GDM1 (cell line): ENCODE measurements around the gene CCNYL1.

Experiments used
- DNase-seq: peaks from one replicate; lab custom pipeline; 2025; lab: John Stamatoyannopoulos, UW

Gene CCNYL1

DNA sequence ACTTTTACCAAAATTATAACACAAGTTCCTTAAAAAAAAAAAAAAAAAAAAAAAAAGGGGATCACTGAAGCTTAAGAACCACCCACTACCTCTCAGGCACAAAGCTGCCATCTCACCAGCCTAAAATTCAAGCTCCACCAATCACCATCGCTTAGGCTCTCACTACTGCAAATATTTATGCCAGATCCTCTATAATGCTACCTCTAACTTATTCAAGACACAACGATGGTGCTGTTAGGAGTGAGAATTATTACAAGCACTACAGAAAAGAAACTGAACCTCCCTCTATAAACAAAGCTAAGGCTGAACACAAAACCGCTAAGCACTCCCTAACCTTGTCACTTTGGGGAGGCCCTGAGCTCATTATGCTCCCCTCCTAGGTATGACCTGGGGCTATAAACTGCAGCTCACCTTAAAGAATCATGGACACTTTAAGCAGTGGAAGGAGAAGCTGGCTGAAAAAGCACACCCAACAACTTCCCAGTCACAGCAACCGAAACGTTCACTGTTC is 54.7 kb downstream of the CCNYL1 start:
- DNase-seq: no peak

GRCh38 chr2:207766697-207767460 is 55.4 kb downstream of the CCNYL1 start:
- no peak for DNase-seq

- no peak for DNase-seq
Observed at GRCh38 chr2:207767461-207768167, 56.2 kb downstream of the CCNYL1 start.

DNA sequence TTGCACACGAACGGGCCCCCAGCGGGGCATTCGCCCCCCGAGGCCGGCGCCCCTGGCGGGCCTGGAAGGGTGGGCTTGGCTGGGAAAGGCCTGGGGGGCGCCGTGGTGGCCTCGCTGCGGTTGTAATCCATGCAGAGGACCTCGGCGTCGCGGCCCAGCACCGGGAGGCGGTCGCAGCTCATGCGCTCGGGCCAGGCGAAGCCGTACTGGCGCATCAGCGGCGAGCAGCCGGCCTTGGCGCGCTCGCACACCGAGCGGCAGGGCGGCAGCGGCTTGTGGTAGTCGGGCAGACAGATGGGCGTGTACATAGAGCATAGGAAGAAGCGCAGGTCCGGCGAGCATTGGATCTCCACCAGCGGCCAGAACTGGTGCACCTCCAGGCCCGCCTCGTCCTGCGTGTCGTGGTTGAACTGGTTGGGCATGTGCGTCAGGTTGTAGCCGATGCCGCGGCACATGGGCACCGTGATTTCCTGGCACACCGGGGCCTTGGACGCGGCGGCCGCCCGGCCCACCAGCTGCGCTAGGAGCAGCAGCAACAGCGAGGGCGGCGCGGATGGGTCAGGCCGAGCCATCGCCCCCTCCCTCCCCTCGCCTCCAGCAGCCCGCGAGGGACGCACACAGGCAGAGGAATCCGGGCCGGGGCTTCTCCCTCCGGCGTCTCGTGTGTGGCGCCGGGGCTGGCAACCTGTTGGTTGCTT is 56.9 kb downstream of the CCNYL1 start:
- DNase-seq: no peak

DNA sequence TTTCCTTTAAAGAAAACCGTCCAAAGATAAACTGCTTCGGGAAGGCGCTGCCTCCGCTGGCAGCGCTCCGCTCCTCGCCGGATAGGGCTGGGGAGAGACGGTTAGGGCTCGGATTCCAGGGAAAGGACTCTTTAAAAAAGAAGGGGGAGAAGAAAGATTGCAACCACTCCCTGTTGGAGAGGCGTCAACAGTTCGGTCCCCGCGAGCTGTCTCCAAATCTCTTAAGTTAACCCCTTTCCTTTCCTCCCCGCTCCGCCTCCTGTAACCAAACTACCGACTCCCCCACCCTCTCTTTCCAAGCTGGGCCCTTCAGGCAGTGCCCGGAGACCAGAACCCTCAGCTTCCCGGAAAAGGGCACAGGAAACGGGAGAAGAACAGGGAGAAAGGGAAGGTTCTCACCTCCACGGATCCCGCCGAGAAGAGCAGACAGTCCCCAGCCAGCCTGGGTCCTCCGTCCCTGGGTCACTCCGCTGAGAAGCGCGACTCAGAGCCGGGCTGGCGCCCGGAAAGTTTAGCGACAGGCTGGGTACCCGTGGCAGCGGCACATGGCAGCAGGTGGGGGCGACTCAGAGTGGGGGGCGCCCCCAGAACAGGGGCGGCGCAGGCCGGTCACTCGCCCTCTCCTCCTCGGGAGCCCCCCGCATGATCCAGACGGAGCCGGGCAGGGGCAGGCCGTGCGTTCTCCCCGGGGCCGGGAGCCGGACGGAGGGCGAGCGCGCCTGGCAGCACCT is 57.6 kb downstream of the CCNYL1 start:
- no peak for DNase-seq

DNA sequence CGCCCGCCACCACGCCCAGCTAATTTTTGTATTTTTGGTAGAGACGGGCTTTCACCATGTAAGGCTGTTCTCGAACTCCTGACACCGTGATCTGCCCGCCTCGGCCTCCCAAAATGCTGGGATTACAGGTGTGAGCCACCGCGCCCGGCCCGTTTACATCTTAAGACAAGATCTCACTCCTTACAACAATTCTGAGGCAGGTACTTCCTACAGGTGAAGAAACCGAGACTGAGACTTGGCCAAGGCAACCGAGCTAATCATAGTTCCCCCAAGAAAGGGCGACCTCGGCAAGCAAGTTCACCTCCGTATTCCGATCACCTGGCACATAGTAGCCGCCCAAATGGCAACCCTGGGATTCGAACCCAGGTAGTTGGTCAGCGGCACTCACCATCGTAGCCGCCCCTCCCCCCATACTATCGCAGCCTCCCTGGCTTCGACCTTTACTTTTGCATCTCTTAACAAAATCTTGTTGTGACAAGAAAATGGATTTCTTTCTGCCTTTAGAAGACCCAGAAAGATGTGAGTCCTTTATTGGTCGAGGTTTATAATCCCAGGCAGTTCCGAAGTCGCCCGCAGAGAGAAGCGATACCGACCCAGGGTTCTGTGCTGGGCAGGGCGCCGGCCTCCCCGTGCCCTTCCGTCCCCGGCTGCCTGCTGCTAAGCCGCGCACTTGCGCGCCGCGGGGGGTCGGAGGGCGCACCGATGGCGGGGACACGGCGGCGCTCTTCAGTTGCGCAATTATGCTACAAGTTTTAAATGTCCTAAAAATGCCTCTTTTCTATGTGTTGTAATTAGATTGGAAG is 59.4 kb downstream of the CCNYL1 start:
- no peak for DNase-seq

DNA sequence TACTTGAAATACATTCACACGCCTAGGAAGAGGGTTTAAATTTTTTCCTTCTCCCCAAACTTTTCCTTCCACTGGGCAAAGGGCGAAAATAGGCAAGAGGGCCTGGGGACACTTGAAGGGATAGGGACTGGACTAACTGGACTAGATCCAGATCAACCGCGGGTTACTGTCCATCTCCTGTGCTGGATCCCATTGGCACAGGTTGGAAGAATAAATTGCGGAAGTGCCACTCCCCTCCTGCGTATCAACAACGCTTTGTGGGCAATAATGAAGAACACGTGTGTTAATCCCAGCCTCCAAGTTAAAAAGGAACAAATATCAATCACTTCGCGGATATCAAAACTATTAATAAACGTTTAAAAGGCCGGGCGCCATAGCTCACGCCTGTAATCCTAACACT is 60.0 kb downstream of the CCNYL1 start:
- DNase-seq: no peak

DNA sequence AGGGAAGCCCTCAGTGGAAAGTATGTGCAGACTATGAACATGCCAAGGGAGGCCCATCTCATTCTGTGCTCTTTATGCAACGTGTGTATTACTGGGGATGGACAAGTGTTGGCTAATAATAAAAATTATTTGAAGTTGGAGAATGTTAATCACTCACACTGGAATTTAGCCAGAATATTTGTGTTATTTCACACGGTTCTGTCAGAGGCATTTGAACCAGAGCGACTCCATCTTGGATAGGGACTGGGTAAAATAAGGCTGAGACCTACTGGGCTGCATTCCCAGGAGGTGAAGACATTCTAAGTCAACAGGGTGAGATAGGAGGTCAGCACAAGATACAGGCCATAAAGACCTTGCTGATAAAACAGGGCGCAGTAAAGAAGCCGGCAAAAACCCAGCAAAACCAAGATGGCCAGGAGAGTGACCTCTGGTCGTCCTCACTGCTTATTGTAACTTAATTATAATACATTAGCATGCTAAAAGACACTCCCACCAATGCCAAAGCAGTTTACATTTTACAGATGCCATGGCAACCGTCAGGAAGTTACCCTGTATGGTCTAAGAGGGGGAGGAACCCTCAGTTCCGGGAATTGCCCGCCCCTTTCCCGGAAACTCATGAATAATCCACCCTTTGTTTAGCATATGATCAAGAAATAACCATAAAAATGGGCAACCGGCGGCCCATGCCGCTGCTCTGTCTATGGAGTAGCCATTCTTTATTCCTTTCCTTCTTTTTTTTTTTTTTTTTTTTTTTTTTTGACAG is 60.8 kb downstream of the CCNYL1 start:
- no peak for DNase-seq

- no peak for DNase-seq
Observed at GRCh38 chr2:207772844-207773205, 61.4 kb downstream of the CCNYL1 start.

DNA sequence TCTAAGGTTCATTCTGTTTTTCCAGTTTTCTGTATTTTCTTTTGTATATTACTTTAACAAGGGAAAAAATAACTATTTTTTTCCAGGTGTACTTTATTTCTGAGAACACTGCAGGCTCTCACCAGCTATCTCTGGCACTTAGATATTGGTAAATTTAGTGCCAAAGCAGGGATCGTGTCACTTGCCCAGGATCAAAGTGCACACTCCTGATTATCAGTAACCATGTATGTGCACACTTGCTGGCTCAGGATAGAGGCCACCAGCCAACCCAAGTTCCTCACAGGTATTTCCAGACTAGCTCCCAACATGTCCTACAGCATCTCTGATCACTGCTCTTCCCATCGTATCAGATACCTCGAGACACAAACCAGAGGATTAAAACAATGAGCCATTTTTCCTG is 64.0 kb downstream of the CCNYL1 start:
- DNase-seq: no peak

DNA sequence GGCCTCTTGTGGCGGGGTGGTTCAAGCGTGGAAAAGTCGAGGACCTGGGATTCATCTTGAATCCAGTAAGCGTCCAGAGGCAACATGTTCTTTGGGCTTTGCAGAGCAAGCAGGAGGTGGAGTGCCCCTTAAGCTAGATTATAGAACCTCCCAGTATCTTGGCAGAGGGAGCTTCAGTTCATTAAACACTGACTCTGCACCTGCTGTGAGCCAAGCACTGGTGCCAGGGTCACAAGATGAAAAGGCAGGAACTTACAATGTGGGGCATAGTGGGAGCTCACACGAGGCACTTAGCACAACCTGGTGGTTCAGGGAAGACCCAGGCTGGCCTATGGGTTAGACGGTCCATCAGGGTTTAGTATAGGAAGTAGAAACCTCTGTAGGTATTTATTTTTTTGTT is 65.7 kb downstream of the CCNYL1 start:
- DNase-seq: no peak

DNA sequence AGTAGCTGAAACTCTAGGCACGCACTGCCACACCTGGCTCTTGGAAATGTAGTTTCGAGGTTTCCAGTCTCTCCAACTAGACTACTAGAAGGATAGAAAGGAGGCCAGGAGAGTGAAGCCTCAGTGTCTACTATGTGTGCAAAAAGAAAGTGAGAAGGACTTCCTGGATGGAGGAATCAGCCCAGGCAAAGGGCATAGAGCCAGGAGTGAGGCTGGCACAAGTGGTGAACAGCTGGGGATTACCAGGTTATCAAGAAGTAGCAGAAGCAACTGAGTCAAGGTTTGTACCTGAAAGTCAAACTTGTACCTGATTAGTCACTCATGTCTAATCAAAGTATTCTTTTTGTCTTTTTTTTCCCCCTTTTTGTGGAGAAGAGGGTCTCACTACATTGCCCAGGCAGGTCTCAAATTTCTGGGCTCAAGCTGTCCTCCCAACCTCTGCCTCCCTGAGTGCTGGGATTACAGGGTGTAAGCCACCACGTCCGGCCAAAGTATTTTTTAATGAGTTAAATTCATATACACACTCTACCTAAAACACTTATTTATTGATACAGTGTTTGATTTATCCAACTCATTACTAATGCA is 67.0 kb downstream of the CCNYL1 start:
- DNase-seq: no peak

- no peak for DNase-seq
Observed at GRCh38 chr2:207779523-207779922, 68.1 kb downstream of the CCNYL1 start.

- no peak for DNase-seq
Observed at GRCh38 chr2:207782238-207783030, 71.0 kb downstream of the CCNYL1 start.

- DNase-seq: no peak
Observed at GRCh38 chr2:207783514-207783913, 72.1 kb downstream of the CCNYL1 start.

DNA sequence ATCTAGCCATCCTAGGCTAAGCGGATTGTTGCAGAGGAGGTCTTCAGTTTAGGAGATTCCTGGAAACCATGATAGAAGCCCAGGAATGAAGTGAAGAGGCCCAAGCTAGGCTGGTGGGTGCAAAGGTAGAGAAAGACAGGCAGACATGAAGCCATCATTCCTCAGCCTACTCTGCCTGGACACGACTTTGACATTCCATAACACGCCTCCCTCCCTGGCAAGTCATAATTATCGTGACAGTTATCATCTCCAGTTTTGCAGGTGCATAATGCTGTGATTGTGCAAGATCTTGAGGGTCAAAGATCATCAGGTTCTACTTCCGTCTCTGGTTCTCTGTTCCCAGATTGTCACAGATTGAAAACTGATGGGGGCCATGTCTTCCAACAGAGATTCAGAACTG is 73.5 kb downstream of the CCNYL1 start:
- DNase-seq: no peak

DNA sequence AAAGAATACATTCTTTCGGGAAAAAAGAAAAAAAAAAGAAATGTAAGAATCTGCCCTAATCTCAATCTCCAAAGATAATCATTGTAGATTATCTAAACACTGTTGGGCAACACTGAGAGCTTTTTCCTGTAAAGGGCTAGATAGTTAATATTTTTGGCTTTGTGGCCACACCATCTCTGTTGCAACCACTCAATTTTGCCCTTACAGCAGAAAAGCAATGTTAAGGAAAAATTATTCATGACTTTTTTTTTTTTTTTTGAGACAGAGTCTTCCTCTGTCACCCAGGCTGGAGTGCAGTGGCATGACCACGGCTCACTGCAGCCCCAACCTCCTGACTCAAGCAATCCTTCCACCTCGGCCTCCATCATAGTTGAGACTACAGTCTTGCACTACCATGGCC is 75.6 kb downstream of the CCNYL1 start:
- no peak for DNase-seq

GRCh38 chr2:207787800-207788199 is 76.4 kb downstream of the CCNYL1 start:
- no peak for DNase-seq

DNA sequence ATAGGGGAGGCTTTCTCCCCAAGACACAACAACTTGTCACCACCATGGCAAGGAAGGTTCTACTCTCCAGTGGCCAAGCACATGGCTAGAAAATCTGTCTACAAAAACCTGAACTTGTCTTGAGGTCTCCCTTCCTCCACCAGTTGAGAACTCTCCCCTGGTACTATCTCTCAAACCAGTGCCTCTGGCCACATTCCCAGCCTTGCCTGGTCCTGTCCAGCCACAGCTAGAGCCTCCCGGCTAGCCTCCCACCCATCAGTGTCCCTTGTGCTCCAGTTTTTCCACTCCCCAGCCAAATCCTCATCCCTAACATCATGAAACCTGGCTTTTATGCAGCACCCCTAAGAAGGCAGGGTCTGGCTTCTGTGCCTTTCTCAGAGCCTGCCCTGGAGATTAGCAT is 79.5 kb downstream of the CCNYL1 start:
- DNase-seq: no peak
